ENCODE results near the gene NAV3.

- TF ChIP-seq CTCF (conservative IDR thresholded peaks at IDR 0.05; ENCODE audit: low read depth, low read length) (no peak), EZH2 (IDR thresholded peaks at IDR 0.05; ENCODE audit: low read length, unreplicated experiment) (no peak), EZH2phosphoT487 (IDR thresholded peaks at IDR 0.05; ENCODE audit: borderline replicate concordance, low read length) (no peak)
Measured at GRCh38 chr12:77953528-77954205, 123.0 kb downstream of the NAV3 start.

All from PC-3 (cell line).